ENCODE results near the gene CYP4A11.
"Not testable (repeated sequence)": the region's sequence is repeated elsewhere in the genome, so short reads cannot be mapped to it uniquely, and the experiment has no call there.

The CYP4A11 gene, protein sequence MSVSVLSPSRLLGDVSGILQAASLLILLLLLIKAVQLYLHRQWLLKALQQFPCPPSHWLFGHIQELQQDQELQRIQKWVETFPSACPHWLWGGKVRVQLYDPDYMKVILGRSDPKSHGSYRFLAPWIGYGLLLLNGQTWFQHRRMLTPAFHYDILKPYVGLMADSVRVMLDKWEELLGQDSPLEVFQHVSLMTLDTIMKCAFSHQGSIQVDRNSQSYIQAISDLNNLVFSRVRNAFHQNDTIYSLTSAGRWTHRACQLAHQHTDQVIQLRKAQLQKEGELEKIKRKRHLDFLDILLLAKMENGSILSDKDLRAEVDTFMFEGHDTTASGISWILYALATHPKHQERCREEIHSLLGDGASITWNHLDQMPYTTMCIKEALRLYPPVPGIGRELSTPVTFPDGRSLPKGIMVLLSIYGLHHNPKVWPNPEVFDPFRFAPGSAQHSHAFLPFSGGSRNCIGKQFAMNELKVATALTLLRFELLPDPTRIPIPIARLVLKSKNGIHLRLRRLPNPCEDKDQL

DNA sequence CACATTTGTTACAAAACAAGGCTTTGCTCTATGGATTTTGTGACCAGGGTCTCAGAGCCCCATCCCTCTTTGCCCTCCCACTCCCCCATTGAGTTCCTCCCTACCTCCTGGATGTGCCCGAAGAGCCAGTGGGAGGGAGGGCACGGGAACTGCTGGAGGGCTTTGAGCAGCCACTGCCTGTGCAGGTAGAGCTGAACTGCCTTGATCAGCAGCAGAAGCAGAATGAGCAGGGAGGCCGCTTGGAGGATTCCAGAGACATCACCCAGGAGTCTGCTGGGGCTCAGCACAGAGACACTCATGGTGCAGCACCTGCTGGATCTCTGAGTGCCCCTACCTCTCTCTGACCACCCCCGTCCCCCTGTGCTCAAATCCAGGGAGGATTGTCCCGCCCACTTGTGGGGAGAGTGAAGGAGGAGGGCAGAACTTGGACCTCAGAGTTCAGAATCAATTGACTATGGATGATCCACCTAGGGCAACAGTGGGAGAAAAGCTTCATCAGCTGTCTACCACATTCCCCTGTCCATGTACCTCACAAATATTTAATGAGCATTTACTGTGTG lies at the start of gene CYP4A11:
TSS of gene CYP4A11 (minus strand) at position 342 of the 560 bp plus-strand sequence. CDS start at position 299, 43 bp downstream.
- DNase-seq = no peak

DNA sequence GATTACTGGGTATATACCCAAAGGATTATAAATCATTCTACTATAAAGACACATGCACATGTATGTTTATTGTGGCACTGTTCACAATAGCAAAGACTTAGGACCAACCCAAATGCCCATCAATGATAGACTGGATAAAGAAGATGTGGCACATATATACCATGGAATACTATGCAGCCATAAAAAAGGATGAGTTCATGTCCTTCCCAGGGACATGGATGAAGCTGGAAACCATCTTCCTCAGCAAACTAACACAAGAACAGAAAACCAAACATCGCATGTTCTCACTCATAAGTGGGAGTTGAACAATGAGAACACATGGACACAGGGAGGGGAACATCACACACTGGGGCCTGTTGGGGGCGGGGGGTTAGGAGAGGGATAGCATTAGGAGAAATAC lies 49.3 kb upstream of the CYP4A11 start:
- not testable (repeated sequence) for DNase-seq

GRCh38 chr1:46983830-46984586 lies 42.7 kb upstream of the CYP4A11 start:
- DNase-seq = no peak

DNA sequence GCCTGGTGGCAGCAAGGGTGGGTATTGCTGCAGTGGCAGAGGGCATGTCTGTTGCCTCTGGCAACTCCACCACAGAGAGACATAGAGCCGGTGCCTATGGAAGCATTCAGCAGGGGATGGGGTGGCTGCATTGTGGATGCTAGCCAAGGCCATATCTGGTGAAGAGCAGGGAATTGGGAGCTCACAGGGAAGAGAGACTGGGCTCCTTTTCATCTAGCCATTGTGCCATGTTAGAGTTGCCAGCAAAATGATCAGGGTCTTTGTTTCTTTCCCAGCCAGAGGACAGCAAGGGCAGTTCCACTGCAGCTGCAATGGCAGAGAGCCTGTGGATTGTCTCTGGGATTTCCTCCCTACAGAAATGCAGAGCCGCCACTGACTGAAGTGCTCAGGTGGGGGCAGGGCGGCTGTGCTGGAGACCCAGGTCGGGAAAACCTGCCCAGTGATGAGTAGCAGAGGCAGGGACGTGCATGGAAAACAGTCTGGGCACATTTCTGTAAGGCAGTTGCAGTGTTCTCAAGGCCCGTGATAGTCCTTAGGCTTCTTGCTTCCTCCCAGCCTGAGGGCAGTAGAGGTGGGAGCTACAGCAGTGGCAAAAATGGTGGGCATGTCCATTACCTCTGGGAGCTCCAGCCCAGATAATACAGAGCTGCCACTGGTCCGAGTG lies 42.0 kb upstream of the CYP4A11 start:
- DNase-seq = no peak

GRCh38 chr1:46969014-46969619 lies 27.8 kb upstream of the CYP4A11 start:
- DNase-seq = no peak

DNA sequence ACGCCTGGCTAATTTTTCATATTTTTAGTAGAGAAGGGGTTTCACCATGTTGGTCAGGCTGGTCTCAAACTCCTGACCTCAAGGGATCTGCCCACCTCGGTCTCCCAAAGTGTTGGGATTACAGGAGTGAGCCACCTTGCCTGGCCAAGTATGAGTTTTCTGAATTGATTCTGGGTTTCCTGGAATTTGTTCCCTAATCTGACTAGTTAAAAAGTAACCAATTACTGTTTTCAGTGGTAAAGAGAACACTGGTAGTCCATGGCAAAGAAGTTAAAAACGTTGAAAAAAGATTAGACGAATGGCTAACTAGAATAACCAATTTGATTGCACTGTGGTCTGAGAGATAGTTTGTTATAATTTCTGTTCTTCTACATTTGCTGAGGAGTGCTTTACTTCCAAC lies 21.0 kb upstream of the CYP4A11 start:
- DNase-seq = not testable (repeated sequence)

DNA sequence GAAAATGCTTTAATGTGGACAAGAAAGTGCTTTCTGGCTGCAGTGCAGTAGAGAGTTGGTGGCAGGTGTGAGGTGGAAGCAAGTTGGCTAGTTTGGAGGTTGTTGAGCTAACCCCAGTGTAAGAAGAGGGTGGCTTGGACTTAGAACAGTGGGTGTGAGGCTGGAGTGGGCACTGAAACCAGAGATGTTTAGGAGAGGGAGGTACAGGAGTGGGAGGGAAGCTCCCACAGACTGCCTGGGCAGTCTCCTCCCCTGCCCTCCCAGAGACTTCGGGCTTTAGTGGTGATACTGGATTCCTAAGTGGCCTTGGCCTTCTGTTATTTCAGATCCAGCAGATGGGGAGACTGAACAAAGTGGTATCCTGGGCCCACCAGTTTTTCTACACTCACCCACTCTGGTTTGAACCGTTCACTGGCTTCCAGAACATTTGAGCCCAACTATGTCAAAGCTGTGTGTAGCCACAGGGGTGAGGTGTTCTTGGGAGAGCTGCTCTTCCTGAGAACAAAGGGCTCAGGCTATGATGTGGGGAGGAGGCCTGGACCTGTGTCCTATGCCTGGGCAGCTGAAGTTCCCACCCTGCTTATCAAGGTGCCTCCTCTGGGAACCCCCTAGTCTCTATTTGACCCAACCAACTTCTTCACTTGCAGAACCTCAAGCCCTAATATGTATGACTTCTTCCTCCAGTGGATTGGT lies 19.9 kb upstream of the CYP4A11 start:
- no peak for DNase-seq

- DNase-seq = no peak
These were observed 19.0 kb upstream of the CYP4A11 start for GRCh38 chr1:46960250-46960649.

- DNase-seq = not testable (repeated sequence)
These were observed 13.8 kb upstream of the CYP4A11 start for GRCh38 chr1:46955116-46955515.

DNA sequence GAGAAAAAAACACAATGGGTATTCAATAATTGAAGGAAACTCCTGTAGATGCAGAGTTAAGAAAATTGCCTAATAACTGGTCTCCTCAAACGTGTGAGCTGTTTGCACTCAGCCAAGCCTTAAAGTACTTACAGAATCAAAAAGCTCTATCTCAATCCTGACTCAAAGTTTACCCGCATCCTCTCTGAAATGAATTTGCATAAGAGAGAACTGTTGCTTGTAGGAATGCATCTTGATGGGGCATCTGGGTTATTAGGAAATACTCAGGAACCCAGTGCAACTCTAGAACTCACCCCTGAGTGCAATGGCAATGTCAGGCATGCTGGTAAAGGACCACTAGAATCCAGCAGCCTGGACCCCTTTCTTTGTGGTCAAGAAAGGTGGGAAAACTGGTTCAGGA lies 12.6 kb upstream of the CYP4A11 start:
- not testable (repeated sequence) for DNase-seq

GRCh38 chr1:46949417-46949666 lies 8.1 kb upstream of the CYP4A11 start:
- not testable (repeated sequence) for DNase-seq

DNA sequence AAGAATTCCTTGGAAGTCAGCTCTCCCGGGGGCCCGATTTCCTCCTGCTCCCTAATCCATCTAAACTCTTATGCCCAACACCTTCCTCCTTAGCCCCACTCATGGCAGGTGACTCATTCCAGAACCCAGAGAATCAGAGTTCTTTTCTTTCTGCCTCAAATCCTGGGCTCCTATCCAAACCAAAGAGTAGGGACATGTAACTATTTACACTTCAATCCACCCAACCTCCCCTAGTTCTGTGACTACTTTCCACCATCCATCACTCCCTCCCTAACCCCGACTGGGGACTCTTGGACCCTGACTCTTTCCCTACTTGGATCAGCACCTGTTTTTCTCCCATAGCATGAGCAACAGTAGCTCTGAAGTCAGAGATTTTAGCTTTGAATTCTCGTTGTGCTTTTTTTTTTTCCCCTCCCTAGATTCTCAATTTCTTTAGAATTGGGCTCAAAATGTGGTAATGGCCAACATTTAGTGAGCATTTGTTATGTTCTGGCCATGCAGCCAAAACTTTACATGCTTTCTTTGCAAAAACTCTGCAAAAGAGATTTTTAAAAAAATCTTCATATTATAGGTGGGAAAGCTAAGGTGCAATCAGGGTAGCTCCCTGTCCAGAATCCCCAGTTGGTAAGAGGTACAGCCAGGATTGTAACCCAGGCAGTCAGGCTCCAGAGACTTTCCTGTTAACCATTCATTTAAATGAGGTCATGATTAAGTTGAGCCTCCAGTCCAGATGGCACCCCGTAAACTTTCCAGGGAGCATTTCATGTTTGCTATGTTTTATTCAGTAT lies 7.5 kb upstream of the CYP4A11 start:
- DNase-seq = no peak

- not testable (repeated sequence) for DNase-seq
These were observed 6.4 kb upstream of the CYP4A11 start for GRCh38 chr1:46947706-46948105.

- DNase-seq = no peak
These were observed 810 bp upstream of the CYP4A11 start for GRCh38 chr1:46942086-46942485.

GRCh38 chr1:46940307-46940706 lies 969 bp downstream of the CYP4A11 start:
- DNase-seq = no peak

- DNase-seq = no peak
These were observed 4.0 kb downstream of the CYP4A11 start for GRCh38 chr1:46937270-46937669.

DNA sequence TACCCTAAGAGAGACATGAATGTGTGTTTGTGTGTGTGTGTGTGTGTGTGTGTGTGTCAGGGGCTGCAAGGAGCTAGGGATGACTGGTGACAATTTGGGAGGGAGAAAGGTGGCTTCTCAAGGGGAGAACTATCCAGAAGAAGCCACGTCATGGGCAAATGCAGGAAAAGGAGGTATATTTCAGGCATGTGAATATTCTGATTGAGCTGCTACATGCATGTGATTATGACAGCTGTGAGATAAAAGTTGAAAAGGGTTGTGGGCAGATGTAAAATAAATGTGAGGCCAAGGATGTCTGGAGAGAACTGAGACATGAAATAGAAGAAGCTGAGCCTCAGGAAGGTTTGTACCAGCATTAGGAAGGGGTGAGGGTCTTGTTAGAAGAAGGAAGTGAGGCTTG lies 4.5 kb downstream of the CYP4A11 start:
- DNase-seq = no peak

DNA sequence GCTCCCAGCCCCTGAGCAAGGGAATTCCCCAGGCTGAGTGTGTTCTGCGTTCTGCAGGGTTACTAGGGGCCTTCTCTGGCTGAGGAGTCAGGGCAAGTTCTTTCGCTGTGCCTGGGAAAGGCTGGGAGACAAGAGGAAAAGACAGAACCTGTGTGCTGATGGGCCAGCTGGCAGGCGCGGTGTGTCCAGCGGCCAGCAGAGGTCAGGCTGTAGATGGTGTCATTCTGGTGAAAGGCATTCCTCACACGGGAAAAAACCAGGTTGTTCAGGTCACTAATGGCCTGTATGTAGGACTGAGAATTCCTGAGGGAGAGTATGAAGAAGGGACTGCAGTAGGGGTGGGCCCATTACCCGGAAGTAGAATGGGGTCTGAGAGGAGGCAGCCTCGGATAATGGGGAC lies 6.4 kb downstream of the CYP4A11 start:
- DNase-seq = not testable (repeated sequence)

DNA sequence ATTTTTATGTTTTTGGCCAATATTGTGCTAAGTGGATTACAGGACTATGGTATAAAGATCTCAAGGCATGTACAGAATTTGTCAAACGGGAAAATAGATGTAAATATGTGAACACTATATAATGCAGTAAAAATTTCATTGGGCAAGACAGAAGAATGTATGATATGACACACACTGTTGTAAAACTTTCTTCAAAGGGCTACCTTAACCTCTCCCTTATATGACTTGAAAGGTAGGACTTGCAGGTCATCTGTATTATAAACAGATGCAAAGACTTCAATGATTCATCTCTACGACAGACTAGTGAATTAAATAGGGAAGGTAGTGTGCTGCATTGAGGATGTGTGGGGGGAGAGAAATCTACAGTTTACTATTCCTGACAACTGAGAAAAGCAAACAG lies 9.3 kb downstream of the CYP4A11 start:
- not testable (repeated sequence) for DNase-seq

DNA sequence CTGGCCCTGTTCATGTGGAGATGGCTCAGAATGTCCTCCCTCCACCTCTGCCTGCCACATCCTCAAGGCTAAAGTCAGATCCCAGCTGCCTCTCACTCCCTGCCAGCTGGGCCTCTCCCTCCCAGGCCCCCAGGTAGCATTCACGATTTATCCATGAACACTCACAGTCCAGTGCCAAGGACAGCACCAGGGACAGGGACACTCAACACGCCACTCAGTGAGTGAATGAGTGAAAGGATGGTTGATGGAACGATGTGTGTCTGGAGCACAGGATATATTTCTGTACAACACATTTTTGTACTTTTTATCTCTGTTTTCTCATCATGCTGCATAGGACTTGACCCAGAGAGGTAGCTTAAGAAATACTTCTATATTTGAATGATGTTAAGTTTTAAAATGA lies 10.1 kb downstream of the CYP4A11 start:
- DNase-seq = no peak

- no peak for DNase-seq
These were observed 13.9 kb downstream of the CYP4A11 start for GRCh38 chr1:46927249-46927835.
